ENCODE results near the gene FHOD1. TPM values are rescaled to one million over a fixed set of nuclear protein-coding genes. Genes with fewer than 3 reads are reported as not detected.

The FHOD1 gene
- total RNA-seq, 1 donor from 2014 or later = 17.2 TPM

DNA sequence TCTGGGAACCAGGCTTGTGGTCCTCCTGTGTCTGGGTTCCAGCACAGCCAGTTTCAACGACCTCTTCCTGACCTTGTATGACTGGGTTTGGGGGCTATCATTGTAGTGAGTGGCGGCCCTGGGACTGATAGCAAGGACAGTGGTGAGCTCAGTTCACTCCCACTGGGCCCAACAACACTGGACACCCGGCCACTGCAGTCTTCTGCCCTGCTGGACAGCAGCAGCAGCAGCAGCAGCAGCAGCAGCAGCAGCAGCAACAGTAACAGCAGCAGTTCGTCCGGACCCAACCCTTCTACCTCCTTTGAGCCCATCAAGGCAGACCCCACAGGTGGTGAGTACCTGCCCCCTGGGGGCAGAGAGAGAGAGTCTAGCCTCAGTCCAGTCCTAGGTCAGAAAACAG lies 51.6 kb downstream of the FHOD1 start:
- H3K4me1 ChIP-seq = peaks cover 41% of the 10 kb centered on the region
- no peaks in the 10 kb centered on the region for H3K9me3 ChIP-seq
- H3K27me3 ChIP-seq = no peaks in the 10 kb centered on the region
- H3K36me3 ChIP-seq = peaks cover 7 to 44% of the 10 kb centered on the region in 2 donors
- H3K4me3 ChIP-seq = no peak overlapping the region
- intact Hi-C loops (cut with DNase I) = loop anchor here (5.0 kb wide), 1 partner anchor 878 kb away; no protein-coding TSS in a partner anchor
- no peak overlapping the region for H3K27ac ChIP-seq
- TF ChIP-seq POLR2AphosphoS5 (IDR thresholded peaks at IDR 0.05; ENCODE audit: insufficient read depth in 1 of 2, low read depth in 1 of 2) = no peak
- no peak for DNase-seq (ENCODE audit: extremely low spot score in 2 of 2)

GRCh38 chr16:67194260-67194659 lies 53.0 kb downstream of the FHOD1 start:
- peaks cover 7 to 43% of the 10 kb centered on the region in 2 donors for H3K36me3 ChIP-seq
- H3K4me3 ChIP-seq = no peak overlapping the region
- TF ChIP-seq, protein P1, sequence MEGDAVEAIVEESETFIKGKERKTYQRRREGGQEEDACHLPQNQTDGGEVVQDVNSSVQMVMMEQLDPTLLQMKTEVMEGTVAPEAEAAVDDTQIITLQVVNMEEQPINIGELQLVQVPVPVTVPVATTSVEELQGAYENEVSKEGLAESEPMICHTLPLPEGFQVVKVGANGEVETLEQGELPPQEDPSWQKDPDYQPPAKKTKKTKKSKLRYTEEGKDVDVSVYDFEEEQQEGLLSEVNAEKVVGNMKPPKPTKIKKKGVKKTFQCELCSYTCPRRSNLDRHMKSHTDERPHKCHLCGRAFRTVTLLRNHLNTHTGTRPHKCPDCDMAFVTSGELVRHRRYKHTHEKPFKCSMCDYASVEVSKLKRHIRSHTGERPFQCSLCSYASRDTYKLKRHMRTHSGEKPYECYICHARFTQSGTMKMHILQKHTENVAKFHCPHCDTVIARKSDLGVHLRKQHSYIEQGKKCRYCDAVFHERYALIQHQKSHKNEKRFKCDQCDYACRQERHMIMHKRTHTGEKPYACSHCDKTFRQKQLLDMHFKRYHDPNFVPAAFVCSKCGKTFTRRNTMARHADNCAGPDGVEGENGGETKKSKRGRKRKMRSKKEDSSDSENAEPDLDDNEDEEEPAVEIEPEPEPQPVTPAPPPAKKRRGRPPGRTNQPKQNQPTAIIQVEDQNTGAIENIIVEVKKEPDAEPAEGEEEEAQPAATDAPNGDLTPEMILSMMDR (IDR thresholded peaks at IDR 0.05) = no peak
- TF ChIP-seq POLR2AphosphoS5 (IDR thresholded peaks at IDR 0.05; ENCODE audit: insufficient read depth in 1 of 2, low read depth in 1 of 2) = no peak
- no peak for TF ChIP-seq POLR2A (IDR thresholded peaks at IDR 0.05)
- intact Hi-C loops (cut with DNase I) = loop anchor here (5.0 kb wide), 1 partner anchor 177 kb away; no protein-coding TSS in a partner anchor
- H3K27me3 ChIP-seq = no peaks in the 10 kb centered on the region
- no peaks in the 10 kb centered on the region for H3K9me3 ChIP-seq
- no peak overlapping the region for H3K27ac ChIP-seq
- no peak for DNase-seq (ENCODE audit: extremely low spot score in 2 of 2)
- peaks cover 40% of the 10 kb centered on the region for H3K4me1 ChIP-seq

GRCh38 chr16:67193536-67193935 lies 53.7 kb downstream of the FHOD1 start:
- Histone ChIP-seq H3K4me3 (peak overlapping the region; percentile 88 to 93), H3K4me1 (peaks cover 33% of the 10 kb centered on the region), H3K36me3 (peaks cover 7 to 43% of the 10 kb centered on the region in 2 donors), H3K27me3 (no peaks in the 10 kb centered on the region), H3K27ac (peak overlapping the region; percentile 13), H3K9me3 (no peaks in the 10 kb centered on the region)
- DNase-seq (ENCODE audit: extremely low spot score in 2 of 2) = no peak
- intact Hi-C loops (cut with DNase I) = loop anchor here (5.0 kb wide), 1 partner anchor 176 kb away; no protein-coding TSS in a partner anchor
- TF ChIP-seq POLR2A (IDR thresholded peaks at IDR 0.05) (no peak), POLR2AphosphoS5 (IDR thresholded peaks at IDR 0.05; ENCODE audit: insufficient read depth in 1 of 2, low read depth in 1 of 2) (no peak)
- TF ChIP-seq, protein P1 (IDR thresholded peaks at IDR 0.05) = no peak

DNA sequence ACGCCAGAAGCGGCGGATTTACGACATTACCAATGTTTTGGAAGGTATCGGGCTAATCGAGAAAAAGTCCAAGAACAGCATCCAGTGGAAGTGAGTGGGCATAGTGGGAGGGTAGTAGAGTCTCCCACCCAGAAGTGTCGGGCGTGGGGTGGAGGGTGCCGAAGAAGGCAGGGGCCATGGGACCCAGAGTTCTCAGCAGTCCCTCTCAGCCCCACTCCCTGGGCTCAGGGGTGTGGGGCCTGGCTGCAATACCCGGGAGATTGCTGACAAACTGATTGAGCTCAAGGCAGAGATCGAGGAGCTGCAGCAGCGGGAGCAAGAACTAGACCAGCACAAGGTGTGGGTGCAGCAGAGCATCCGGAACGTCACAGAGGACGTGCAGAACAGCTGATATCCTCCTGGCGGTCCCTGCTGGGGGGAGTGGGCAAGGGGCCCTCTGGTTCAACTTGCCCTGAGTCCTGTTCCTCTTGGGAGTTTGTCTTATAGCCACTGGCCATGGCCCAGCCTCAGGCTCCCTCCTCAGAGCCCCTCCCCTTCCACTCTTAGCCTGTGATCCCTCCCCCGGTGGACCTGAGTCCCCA lies 54.4 kb downstream of the FHOD1 start:
- Histone ChIP-seq H3K4me1 (peaks cover 28% of the 10 kb centered on the region), H3K4me3 (peak overlapping the region; percentile 88 to 93), H3K9me3 (no peaks in the 10 kb centered on the region), H3K27me3 (no peaks in the 10 kb centered on the region), H3K27ac (peak overlapping the region; percentile 75), H3K36me3 (peaks cover 7 to 38% of the 10 kb centered on the region in 2 donors)
- DNase-seq (ENCODE audit: extremely low spot score in 2 of 2) = no peak
- intact Hi-C loops (cut with DNase I) = loop anchor here (5.0 kb wide), 1 partner anchor 176 kb away; no protein-coding TSS in a partner anchor
- TF ChIP-seq POLR2A (IDR thresholded peaks at IDR 0.05) = no peak
- no peak for TF ChIP-seq POLR2AphosphoS5 (IDR thresholded peaks at IDR 0.05; ENCODE audit: insufficient read depth in 1 of 2, low read depth in 1 of 2)
- TF ChIP-seq, protein P1 (IDR thresholded peaks at IDR 0.05) = no peak

DNA sequence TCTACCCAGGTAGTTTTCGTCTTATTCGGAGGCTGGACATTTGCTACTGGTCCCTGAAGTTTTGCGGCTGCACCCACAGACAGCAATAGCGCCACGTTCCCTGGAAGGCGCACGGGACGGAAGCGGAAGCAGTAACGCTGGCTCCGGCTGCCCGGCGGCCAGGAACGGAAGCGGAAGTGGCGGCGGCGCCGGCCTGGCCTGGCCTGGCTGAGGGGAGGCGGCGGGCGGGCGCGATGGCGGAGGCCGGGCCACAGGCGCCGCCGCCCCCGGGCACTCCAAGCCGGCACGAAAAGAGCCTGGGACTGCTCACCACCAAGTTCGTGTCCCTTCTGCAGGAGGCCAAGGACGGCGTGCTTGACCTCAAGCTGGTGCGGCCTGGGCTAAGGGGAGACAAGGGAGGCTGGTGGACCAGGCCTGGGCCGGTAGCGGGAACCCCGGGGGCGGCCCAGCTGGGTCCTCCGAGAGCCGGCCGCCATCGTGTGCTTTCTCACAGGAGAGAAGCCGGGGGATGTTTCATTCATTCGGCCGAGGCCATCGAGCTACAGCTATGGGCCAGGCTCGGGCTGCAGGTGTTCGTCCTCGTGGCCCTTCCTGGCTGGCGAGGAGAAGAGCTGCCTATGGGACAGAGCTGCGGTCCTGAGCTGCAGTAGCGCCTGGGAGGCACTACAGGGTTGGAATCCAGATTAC lies 55.1 kb downstream of the FHOD1 start, which contains the start of gene E2F4:
E2F4 (plus strand) TSS at position 161 of the 687 bp plus-strand sequence; CDS start at position 234, 73 bp downstream.
- intact Hi-C loops (cut with DNase I) = loop anchor here (5.0 kb wide), 1 partner anchor 175 kb away; no protein-coding TSS in a partner anchor
- TF ChIP-seq, protein P1 (IDR thresholded peaks at IDR 0.05) = peak in 1 of 3 experiments; percentile 19
- TF ChIP-seq POLR2AphosphoS5 (IDR thresholded peaks at IDR 0.05; ENCODE audit: insufficient read depth in 1 of 2, low read depth in 1 of 2) (peak; percentile 75 to 93), POLR2A (IDR thresholded peaks at IDR 0.05) (peak in 1 of 2 donors; percentile 57)
- H3K4me3 ChIP-seq = peak within 1 kb of the TSS; percentile 88 to 93
- H3K9me3 ChIP-seq = no peaks in the 10 kb centered on the region
- no peaks in the 10 kb centered on the region for H3K27me3 ChIP-seq
- H3K27ac ChIP-seq = peak within 1 kb of the TSS; percentile 75
- peaks cover 7 to 31% of the 10 kb centered on the region in 2 donors for H3K36me3 ChIP-seq
- DNase-seq (ENCODE audit: extremely low spot score in 2 of 2) = no peak
- peaks cover 28% of the 10 kb centered on the region for H3K4me1 ChIP-seq

Data from vagina (tissue), 2 donors.